Gastrocnemius medialis (tissue), 4 donors: ENCODE measurements around the gene MYLK. TPM values are rescaled to one million over a fixed set of nuclear protein-coding genes. Genes with fewer than 3 reads are reported as not detected.
"Not testable (repeated sequence)": the region's sequence is repeated elsewhere in the genome, so short reads cannot be mapped to it uniquely, and the experiment has no call there.

Experiments used
- ATAC-seq, 2 donors: fragments of 150-250 bp; one replicate each; pipeline ENCODE4 v1.9.1; 2016
- DNase-seq, 2 donors: peaks; one replicate each; pipeline ENCODE4 v3.0.0-alpha.2; 2019
- H3K27ac ChIP-seq, 4 donors: fragments of 200-600 bp; sonication (generic); 1 replicate in 1 of 4; 2 replicates in 3 of 4; pipeline ENCODE4 v1.5.1; 2016 to 2018; ENCODE audit warnings: mild to moderate bottlenecking in 2 of 4, moderate library complexity in 1 of 4
- H3K27me3 ChIP-seq, 3 donors: fragments of 200-600 bp; sonication (generic) in 2 of 3; 1 replicate in 1 of 3; 2 replicates in 2 of 3; pipeline versions ENCODE4 v1.5.1 to v1.6.0; 2016 to 2019; ENCODE audit warnings: mild to moderate bottlenecking in 1 of 3, moderate library complexity in 1 of 3
- H3K36me3 ChIP-seq, 2 donors: fragments of 200-600 bp; sonication (generic) in 1 of 2; one replicate each; pipeline ENCODE4 v1.5.1; 2017 to 2018
- H3K4me1 ChIP-seq, 2 donors: fragments of 200-600 bp; sonication (generic) in 1 of 2; one replicate each; pipeline ENCODE4 v1.5.1; 2016 to 2017; ENCODE audit warnings: mild to moderate bottlenecking in 2 of 2
- H3K4me3 ChIP-seq, 4 donors: fragments of 200-600 bp; sonication (generic) in 3 of 4; 1 replicate in 1 of 4; 2 replicates in 3 of 4; pipeline ENCODE4 v1.5.1; 2016 to 2019; ENCODE audit warnings: mild to moderate bottlenecking in 2 of 4
- H3K9me3 ChIP-seq, 3 donors: fragments of 200-600 bp; sonication (generic) in 2 of 3; 1 replicate in 1 of 3; 2 replicates in 2 of 3; pipeline ENCODE4 v1.5.1; 2016 to 2019
- POLR2A ChIP-seq, 2 donors: fragments of 450-650 bp; IDR thresholded peaks; one replicate each; pipeline ENCODE4 v1.6.1; 2017; ENCODE audit warnings: antibody characterized with exemption in 2 of 2, mild to moderate bottlenecking in 2 of 2, moderate library complexity in 2 of 2
- in situ Hi-C, 4 donors: fragments of 200-750 bp; cut with MboI; loops; one replicate each; pipeline versions ENCODE4 v1.15.0 to v1.8.0; 2017; ENCODE audit warnings: low sequenced_read_pairs in 4 of 4
- intact Hi-C: fragments of 100-400 bp; cut with DNase I; formaldehyde crosslinking; loops from one replicate; pipeline ENCODE4 v1.15.1; 2023; ENCODE audit warnings: low total_unique reads
- total RNA-seq, 4 donors: library from RNA; depleted of rRNA; stranded (reverse); fragments of >200 nt; gene quantifications; one replicate each; pipeline versions ENCODE4 v1.1.0 to v1.2.3, GENCODE V29; 2016
- TF ChIP-seq, protein P1 (sequence below), 5 experiments: fragments of 450-650 bp in 3 of 5; fragments of 200-600 bp in 2 of 5; sonication (generic) in 2 of 5; IDR thresholded peaks in 4 of 5; conservative IDR thresholded peaks in 1 of 5; 1 replicate in 4 of 5; 2 replicates in 1 of 5; pipeline ENCODE4 v1.5.1; 2016 to 2019; ENCODE audit warnings: antibody characterized with exemption in 5 of 5, mild to moderate bottlenecking in 3 of 5, moderate library complexity in 3 of 5

The MYLK gene
- total RNA-seq, 4 donors from 2014 or later, result 5.6 to 19.6 (median 8.8) TPM

DNA sequence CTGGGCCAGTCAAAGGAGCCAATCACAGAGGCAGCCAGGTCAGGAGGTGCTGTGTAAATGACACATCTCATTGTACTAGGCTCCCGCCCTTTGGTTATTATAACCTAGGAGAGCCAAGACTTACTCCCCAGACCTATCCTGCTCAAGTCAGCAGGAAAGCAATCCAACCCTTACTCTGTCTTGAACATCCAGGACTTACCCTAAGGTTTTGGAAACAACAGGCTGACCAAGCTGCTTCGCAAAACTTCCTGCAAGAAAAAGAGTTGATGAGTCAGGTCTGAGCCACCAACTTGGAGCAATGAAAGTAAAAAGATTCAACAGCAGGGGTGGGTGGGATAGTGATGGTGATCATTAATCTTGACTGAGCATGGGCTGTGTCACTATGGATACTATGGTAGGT is 144.4 kb downstream of the MYLK start:
- H3K4me1 ChIP-seq, result no peaks in the 10 kb centered on the region
- ATAC-seq (no peak), DNase-seq (no peak)
- TF ChIP-seq POLR2A (IDR thresholded peaks at IDR 0.05), result no peak
- TF ChIP-seq, protein P1, sequence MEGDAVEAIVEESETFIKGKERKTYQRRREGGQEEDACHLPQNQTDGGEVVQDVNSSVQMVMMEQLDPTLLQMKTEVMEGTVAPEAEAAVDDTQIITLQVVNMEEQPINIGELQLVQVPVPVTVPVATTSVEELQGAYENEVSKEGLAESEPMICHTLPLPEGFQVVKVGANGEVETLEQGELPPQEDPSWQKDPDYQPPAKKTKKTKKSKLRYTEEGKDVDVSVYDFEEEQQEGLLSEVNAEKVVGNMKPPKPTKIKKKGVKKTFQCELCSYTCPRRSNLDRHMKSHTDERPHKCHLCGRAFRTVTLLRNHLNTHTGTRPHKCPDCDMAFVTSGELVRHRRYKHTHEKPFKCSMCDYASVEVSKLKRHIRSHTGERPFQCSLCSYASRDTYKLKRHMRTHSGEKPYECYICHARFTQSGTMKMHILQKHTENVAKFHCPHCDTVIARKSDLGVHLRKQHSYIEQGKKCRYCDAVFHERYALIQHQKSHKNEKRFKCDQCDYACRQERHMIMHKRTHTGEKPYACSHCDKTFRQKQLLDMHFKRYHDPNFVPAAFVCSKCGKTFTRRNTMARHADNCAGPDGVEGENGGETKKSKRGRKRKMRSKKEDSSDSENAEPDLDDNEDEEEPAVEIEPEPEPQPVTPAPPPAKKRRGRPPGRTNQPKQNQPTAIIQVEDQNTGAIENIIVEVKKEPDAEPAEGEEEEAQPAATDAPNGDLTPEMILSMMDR (IDR thresholded peaks at IDR 0.05 in 4 of 5, conservative IDR thresholded peaks at IDR 0.05 in 1 of 5), result no peak
- H3K36me3 ChIP-seq, result no peaks in the 10 kb centered on the region
- no peaks in the 10 kb centered on the region for H3K9me3 ChIP-seq
- intact Hi-C loops, result no loop called here
- in situ Hi-C loops, result no loop called here
- H3K4me3 ChIP-seq, result no peak overlapping the region
- H3K27me3 ChIP-seq, result no peaks in the 10 kb centered on the region
- H3K27ac ChIP-seq, result no peak overlapping the region

DNA sequence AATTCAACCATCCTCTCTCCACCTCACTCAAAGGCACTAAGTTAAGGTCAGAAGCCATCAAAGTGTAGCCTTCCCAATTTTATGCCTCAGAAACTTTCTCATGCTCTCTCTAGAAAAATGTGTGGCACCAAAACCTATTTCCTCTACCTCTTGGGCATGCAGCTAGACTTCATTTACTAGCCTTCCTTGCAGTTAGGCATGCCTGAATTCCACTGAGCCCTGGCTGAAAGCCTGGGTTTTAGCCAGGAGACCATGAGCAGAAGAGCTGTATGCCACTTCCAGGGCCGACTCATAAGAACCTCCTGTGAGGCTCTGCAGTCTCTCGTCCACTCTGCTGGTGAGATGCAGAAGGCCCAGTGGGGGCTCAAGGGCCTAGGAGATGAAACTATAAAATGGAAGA is 145.0 kb downstream of the MYLK start:
- H3K4me3 ChIP-seq, result no peak overlapping the region
- TF ChIP-seq POLR2A (IDR thresholded peaks at IDR 0.05), result no peak
- TF ChIP-seq, protein P1 (IDR thresholded peaks at IDR 0.05 in 4 of 5, conservative IDR thresholded peaks at IDR 0.05 in 1 of 5), result no peak
- DNase-seq (no peak), ATAC-seq (no peak)
- H3K4me1 ChIP-seq, result no peaks in the 10 kb centered on the region
- no peaks in the 10 kb centered on the region for H3K9me3 ChIP-seq
- no peaks in the 10 kb centered on the region for H3K36me3 ChIP-seq
- no peak overlapping the region for H3K27ac ChIP-seq
- in situ Hi-C loops (no loop called here), intact Hi-C loops (no loop called here)
- no peaks in the 10 kb centered on the region for H3K27me3 ChIP-seq

DNA sequence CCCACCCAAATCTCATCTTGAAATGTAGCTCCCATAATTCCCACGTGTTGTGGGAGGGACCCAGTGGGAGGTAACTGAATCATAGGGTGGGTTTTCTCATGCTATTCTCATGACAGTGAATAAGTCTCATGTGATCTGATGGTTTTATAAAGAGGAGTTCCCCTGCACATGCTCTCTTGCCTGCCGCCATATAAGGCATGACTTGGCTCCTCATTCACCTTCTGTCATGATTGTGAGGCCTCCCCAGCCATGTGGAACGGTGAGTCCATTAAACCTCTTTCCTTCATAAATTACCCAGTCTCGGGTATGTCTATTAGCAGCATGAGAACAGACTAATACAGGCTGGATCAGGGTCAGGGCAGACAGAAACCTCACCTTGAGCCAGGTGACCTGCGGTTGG is 145.6 kb downstream of the MYLK start:
- in situ Hi-C loops, ATAC-seq, H3K36me3 ChIP-seq, H3K4me3 ChIP-seq, H3K27me3 ChIP-seq, intact Hi-C loops, H3K9me3 ChIP-seq, DNase-seq, H3K4me1 ChIP-seq, H3K27ac ChIP-seq: not testable (repeated sequence)

DNA sequence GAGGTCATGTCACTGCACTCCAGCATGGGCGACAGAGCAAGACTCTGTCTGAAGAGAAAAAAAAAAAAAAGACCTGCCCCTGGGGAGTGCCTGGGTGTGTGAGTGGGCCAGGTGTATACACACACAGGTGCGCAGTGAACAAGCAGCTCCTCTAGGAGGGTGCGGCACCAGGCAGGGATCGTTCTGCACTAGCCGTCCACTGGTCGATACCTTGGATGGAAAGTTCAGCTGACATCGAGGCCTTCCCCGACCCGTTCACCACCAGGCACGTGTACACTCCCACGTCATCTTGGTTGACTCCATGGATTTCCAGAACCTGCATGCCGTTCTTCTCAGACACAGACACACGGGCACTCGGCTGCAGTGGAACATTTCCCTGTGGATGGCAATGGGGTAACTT is 147.0 kb downstream of the MYLK start:
- no peaks in the 10 kb centered on the region for H3K9me3 ChIP-seq
- no peaks in the 10 kb centered on the region for H3K27me3 ChIP-seq
- no peak overlapping the region for H3K4me3 ChIP-seq
- intact Hi-C loops (no loop called here), in situ Hi-C loops (no loop called here)
- TF ChIP-seq, protein P1 (IDR thresholded peaks at IDR 0.05 in 4 of 5, conservative IDR thresholded peaks at IDR 0.05 in 1 of 5), result no peak
- TF ChIP-seq POLR2A (IDR thresholded peaks at IDR 0.05), result no peak
- no peaks in the 10 kb centered on the region for H3K4me1 ChIP-seq
- no peak for DNase-seq
- ATAC-seq, result no peak
- no peak overlapping the region for H3K27ac ChIP-seq
- H3K36me3 ChIP-seq, result no peaks in the 10 kb centered on the region

DNA sequence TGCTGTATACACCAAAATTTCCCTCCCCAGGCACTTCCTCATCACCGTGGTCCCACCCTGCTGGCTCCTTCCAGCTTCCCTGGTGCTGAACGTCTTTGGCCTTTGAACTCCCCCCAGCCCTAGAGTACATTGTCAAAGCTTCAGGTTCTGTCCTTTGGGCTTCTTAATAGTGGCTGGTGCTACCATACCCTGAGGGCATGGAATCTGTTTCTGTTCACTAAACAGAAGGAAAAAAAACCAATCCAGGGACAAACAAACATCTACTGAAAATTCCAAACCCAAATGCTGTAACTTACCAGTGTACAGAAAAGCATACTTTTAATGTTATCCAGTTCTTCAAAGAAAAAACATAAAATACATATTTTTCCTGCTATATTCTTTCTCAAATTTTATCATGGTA is 148.7 kb downstream of the MYLK start:
- TF ChIP-seq, protein P1 (IDR thresholded peaks at IDR 0.05 in 4 of 5, conservative IDR thresholded peaks at IDR 0.05 in 1 of 5), result no peak
- no peak for TF ChIP-seq POLR2A (IDR thresholded peaks at IDR 0.05)
- no peak overlapping the region for H3K4me3 ChIP-seq
- ATAC-seq (no peak), DNase-seq (no peak)
- H3K4me1 ChIP-seq, result no peaks in the 10 kb centered on the region
- intact Hi-C loops, result no loop called here
- H3K27ac ChIP-seq, result no peak overlapping the region
- H3K27me3 ChIP-seq, result no peaks in the 10 kb centered on the region
- H3K36me3 ChIP-seq, result no peaks in the 10 kb centered on the region
- H3K9me3 ChIP-seq, result no peaks in the 10 kb centered on the region
- in situ Hi-C loops, result no loop called here
